Hematopoietic multipotent progenitor cell treated with erythropoietin and hydrocortisone succinate and interleukin-3 and kit ligand, for 15 days (in vitro differentiated cells): Measurements from ENCODE around the gene TMEM150B.

Experiments used
- DNase-seq: peaks from one replicate; pipeline ENCODE4 v3.0.0-alpha.2; 2015; ENCODE audit warnings: low spot score

The TMEM150B gene

DNA sequence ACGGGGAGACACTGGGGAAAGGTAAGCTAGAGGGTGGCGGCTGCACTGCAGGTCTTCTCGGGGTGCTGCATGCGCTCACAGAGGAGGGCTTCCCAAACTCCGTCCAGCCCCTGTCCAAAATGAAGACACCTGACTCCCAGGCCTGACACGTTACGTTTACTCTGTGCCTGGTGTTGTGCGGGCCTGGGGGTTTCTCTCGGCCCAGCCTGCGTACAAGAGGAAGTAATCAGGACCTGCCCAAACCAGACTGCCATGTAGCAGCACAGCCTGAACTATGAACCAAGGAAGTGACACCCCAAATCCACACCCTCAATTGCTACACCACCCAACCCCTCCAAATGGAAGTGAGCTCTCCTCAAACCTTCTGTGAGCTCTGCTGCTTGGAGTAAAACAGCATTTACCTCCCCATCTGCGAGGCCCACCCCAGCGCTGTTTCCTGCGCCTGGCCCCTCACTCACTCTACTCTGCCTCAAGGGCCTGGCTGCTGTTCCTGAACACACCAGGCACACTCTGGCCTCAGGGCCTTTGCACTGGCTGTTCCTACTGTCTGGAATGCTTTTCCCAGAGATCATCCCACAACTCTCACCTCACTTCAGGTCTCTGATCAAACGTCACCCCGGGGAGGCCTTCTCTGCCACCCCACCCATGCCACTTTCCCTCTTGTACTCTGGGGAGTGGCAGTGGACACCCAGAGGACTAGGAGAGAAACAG is 48.3 kb downstream of the TMEM150B start:
- DNase-seq = no peak

DNA sequence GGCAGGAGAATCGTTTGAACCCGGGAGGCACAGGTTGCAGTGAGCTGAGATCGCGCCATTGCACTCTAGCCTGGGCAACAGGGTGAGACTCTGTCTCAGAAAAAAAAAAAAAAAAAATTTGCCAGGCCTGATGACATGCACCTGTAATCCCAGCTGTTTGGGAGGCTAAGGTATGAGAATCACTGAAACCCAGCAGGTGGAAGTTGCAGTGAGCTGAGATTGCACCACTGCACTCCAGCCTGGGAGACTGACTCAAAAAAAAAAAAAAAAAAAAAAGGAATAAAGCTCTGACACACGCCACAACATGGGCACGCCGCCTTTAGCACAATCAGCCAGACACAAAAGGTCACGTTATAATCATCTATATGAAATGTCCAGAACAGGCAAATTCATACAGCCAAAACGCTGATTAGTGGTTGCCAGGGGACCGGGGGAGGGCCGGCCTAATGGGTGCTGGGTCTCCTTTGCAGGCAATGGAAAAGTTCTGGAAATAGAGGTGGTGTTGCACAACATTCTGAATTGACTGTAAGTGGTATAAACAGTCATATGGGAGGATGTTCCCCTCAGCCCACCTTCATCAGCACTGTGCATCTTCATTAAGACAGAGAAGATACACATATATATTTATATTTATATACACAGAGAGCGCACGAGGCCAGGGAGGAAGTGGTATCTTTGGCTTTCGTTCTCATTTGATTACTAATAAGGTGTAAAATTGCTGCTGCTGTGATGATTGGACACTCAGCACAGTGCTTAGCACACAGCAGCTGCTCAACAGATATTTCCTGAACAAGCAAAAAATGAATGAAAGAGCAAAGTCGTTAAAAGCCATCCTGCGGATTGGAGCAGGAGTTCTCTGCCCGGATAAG is 49.1 kb downstream of the TMEM150B start:
- DNase-seq = no peak

DNA sequence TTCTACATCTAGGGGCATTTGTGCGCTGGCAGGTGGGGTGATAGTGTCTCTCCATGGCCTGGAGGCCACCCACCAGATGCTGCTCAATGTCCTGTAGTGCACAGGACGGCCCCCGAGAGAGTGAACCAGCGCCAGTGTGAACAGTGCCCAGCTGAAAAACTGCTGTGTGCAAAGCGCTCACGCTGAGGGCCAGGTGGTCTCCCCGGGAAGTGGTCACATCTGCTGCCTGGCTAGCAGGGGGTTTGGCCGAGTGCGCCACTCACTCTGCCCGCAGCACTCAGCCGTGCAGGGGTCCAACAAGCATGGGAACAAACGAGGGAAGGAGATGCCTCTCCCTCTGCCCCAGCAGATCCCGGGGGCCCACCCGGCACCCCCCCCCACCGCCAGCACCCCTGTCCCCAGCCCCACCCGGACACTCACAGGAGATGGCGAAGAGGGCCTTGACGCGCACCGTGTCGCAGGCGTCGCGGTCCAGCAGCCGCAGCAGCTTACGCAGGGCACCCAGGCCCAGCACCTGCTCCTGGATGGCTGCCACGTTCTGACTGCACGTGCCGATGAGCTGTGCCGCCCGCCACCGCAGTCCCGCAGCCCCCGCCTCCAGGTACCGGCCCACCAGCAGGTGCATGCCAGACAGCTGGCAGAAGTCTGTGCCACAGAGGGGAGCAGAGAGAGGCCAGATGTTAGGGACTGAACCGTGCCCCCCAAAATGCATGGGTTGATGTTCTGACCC is 51.0 kb downstream of the TMEM150B start:
- no peak for DNase-seq

DNA sequence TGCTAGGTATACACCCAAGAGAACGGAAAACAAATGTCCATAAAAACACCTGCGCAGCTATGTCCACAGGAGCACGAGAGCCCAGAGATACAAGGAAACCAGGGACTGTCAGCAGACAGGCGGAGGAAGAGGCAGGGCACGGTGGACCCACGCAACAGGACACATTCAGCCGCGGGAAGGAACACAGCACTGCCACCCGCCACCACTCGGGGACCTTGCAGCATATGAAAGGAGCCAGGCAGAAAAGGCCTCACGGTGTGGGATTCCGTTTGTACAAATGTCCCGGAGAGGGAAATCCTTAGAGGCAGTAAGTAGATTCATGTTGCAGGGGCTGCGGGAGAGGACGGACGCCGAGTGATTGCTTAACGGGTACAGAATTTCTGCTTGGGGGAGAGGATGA is 53.0 kb downstream of the TMEM150B start:
- DNase-seq = no peak

DNA sequence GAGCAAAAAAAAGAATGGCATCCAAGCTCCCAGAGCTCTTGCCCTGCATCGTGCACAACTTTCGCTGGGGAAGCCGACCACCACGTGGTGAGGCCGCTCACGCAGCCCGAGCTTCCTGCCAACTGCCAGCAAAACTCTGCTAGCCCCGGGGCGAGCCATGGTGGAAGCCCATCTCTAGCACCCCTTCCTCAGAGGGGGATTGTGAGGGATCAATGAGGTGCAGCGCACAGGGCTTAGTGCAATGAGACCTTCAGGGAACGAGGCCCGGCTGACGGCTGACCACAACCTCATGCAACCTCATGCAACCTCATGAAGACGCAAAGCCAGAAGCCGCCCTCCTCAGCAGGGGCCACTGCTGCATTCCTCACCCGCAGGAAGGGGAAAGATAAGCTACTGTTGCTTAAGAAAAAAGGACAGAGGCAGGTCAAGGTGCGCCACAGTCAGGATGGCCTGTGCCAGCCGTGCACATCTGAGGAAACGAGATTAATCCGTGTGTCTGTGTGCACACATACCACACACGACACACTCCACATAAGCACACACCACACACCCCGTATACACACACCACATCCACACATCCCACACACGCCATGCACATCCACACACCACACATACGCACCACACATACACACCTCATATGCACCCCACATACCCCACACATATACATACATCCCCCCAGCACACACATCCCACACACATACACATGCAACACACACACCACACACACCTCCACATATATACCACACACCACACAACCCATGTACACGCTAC is 54.8 kb downstream of the TMEM150B start:
- DNase-seq = no peak

DNA sequence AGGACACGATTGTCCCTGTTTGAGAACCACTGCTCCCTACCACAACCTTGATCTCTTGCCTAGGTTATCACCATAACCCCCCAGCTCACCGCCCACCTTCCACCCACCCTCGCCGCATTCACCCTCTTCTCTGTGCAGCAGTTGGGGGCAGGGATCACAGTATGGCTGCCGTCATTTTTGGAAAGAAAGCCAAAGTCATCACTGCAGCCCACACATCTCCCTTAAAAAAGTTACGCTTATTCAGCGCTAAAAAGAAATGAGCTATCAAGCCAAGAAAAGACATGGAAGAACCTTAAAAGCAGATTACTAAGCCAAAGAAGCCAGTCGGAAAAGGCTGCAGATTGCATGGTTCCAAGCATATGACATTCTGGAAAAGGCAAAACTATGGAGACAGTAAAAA is 55.8 kb downstream of the TMEM150B start:
- no peak for DNase-seq

DNA sequence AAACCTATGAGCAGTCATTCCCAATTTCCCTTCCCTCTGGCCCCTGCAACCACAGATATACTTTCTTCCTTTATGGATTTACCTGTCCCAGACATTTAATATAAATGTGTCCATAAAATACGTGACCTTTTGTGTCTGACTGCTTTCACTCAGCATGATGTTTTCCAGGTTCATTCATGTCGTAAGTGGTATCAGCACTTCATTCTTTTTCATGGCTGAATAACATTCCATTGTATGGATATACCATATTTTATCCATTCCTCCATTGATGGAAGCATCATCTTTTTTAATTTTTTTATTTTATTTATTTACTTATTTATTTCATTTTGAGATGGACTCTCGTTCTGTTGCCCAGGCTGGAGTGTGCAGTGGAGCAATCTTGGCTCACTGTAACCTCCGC is 58.3 kb downstream of the TMEM150B start:
- DNase-seq = no peak

DNA sequence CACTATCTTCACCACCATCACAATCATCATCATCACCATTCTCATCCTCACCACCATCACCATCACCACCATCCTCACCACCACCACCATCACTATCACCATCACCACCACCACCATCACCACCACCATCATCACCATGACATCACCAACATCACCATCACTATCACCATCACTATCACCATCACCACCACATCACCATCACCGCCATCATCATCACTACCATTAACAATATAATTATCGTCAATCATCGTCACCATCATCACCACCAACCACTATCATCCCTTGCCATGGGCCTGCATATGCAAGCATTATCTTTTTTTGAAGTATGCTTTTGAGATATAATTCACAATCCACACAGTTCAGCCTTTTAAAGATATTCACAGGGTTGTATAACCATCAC is 58.7 kb downstream of the TMEM150B start:
- DNase-seq = no peak

DNA sequence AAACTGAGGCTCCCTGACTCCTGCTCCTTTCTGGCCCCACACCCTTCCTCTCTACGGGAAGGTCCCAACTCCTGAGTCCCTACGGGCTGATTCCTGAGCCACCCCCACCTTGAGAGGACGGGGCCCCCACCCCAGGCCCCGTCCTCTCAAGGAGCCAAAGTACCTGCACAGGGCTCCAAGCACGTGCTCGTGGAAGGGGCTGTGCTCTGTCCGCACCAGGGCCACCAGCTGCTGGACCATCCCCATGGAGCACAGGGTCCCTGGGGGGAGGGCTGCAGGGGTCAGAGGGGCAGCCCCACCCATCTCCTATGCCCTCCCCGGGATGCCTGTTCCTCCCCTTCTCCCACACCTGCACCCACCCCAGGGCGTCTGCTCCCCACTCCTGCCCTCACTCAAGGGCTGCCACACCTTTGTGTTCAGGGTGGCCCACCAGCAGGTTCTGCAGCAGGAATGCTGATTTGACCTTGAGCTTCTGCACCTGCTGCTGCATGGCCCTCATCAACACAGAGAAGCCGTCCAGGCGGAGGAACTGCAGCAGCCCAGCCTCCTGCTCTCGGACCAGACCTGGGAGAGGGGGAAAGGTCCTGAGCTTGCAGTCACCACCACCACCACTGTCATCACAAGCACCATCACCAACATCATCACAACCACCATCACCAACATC is 59.3 kb downstream of the TMEM150B start:
- DNase-seq = no peak

DNA sequence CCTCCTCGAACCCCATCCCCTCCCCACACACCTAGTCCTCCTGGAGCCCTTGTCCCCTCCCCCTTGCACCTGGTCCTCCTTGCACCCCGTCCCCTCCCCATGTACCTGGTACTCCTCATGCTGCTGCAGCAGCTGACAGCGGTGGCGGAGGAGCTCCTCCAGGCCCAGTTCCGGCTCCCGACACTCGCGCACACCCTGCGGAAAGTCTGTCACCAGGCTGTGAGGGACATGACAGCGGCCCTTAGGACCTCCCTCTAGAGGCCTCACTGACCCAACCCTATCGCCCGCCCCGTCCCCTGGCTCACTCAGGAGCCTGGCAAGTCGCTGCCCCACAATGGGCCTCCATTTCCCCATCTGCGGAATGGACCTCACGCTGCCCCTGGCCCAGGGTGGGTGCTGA is 60.0 kb downstream of the TMEM150B start:
- DNase-seq = no peak

DNA sequence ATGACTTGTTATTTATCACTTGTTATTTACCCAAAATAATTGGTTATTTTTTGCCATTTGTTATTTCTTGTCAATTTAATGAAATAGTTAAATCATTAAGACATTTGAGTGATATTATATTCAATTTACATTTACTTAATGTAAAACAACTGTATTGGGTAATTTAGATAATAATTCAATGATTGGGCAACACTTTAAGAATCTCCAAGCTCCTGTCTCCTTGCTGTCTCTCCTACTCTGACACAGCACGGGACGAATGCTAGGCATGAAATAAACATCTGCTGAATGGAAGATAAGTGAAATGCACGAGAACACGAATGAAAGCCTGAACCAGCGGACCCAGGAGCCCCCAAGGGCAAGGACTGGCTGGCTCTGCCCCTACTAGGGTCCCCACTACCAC is 60.6 kb downstream of the TMEM150B start:
- DNase-seq = no peak
